ENCODE measurements around the gene UBALD1.
A peak's percentile ranks its signal among the peaks of the same experiment; 100 is the strongest.

UBALD1 gene

GRCh38 chr16:4641895-4642294 is 27.2 kb upstream of the UBALD1 start:
- no peak for DNase-seq

GRCh38 chr16:4641306-4641687 is 26.6 kb upstream of the UBALD1 start:
- DNase-seq, result no peak

GRCh38 chr16:4640572-4641305 is 26.1 kb upstream of the UBALD1 start:
- no peak for DNase-seq

GRCh38 chr16:4639899-4640509 is 25.3 kb upstream of the UBALD1 start:
- no peak for DNase-seq

- no peak for DNase-seq
Observed at GRCh38 chr16:4637501-4638166, 22.9 kb upstream of the UBALD1 start.

GRCh38 chr16:4636196-4636595 is 21.5 kb upstream of the UBALD1 start:
- DNase-seq, result no peak

GRCh38 chr16:4634768-4635167 is 20.1 kb upstream of the UBALD1 start:
- DNase-seq, result no peak

DNA sequence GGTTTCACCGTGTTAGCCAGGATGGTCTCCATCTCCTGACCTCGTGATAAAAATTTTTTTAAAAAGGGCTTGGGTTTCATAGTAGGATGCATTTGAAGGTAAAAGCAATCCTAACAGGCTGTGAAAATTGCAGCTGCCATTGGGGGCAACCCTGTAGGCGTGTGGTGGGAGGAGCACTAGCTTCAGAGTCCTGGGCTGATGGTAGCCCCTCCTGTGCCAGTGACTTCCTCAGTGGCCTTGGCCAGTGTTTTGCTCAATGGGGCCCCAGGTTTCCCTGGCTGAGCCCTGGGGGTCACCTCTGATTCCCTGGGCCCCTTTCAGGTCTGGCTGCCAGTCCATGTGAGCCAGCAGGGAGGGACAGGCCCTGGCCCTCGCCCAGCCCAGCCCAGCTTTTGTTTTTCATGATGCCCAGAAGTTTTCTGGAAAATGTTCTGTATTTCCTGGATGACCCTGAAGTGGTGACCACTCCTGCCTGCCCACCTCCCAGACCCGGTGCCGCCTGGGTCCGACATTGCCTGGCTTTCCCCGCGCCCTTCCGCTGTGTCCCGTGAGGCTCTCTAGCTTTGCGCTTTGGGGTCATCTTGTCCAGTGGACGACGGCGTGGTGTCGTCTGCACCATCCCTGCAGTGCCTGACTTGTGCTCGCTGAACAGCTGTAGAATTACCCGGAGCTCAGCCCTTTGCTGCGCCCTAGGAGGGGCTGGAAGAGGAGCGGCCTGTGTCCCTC is 19.4 kb upstream of the UBALD1 start:
- no peak for DNase-seq

- DNase-seq, result no peak
Observed at GRCh38 chr16:4631444-4631843, 16.8 kb upstream of the UBALD1 start.

- no peak for DNase-seq
Observed at GRCh38 chr16:4628283-4628682, 13.6 kb upstream of the UBALD1 start.

GRCh38 chr16:4626396-4626795 is 11.7 kb upstream of the UBALD1 start:
- DNase-seq, result no peak

DNA sequence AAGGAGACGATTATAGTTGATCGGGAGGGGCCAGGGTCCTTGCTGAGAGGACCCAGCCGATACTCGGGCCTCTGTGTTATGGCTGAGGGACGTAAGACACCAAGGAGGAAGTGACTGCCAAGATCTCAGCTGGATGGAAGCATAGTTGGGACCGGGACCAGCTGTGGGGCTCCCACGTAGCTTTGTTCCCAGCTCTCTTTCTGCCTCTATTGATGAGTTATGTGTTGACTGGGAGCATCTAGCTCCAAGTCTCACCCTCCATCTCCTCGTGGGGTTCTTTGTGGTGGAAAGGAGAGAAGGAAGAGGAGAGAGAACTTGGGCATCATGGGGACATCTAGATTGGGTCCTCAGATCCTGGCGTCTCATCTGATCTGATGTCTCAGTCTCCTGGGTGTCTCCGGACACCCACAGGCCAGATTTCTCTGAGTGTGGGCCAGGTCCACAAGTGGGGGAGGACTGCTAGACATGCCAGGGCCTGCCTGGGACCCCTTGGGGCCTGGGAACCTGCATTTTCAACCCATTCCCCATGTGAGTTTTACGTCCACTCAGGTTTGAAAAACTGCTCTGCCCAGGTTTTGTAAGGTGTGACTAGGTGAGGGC is 11.0 kb upstream of the UBALD1 start:
- DNase-seq, result no peak

DNA sequence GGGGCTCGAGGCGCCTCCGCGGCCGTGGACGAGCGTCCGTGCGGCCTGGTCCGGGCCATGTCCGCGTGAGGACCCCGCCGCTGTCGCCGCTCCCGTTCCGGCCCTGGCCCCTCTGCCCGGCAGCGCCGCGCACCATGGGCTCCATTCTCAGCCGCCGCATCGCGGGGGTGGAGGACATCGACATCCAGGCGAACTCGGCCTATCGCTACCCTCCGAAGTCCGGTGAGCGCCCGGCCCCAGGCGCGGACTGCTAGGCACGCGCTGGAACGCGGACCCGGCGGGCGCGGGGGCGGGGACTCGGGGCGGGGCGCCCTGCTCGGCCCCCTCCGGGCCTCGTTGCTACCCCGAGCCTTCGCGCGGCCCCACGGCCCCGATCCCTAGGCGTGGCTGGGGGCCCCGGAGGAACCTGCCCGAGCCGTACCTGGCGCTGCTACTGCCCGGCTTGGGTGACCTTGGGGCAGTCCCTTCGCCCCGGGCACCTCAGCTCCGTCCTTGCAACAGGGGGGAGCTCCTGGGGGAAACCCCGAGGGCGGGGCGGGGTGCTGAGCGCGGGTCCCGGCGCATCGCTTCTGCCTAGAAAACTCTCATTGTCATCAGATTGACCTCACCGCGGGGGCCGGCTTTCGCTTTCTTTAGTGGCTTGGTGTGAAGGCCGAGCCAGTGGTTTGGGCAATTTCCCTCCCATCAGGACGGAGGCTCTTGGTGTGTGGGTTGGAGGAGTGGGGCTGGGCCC is 10.3 kb upstream of the UBALD1 start:
- DNase-seq, result peak; percentile 69

- DNase-seq, result peak; percentile 97
Observed at GRCh38 chr16:4624015-4624826, 9.5 kb upstream of the UBALD1 start, which contains the start of gene MGRN1. TSS of gene MGRN1 (plus strand) at chr16:4624826. CDS start at chr16:4624961, 135 bp downstream.

DNA sequence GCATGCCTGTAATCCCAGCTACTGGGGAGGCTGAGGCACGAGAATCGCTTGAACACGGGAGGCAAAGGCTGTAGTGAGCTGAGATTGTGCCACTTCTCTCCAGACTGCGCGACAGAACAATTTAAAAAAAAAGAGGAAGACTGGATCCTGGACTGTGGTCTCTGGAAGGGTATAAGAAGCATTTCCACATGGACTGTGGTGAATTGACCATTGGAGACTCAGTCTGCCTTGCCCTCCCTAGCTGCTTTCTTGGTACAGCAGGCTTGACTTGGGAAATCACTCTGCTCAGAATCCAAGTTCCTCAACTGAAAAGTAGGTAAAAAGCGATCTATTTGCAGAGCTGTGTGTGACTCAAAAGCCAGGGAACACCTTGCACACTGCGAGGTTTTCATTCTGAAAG is 8.9 kb upstream of the UBALD1 start:
- no peak for DNase-seq

- DNase-seq, result no peak
Observed at GRCh38 chr16:4618645-4619418, 4.1 kb upstream of the UBALD1 start.

DNA sequence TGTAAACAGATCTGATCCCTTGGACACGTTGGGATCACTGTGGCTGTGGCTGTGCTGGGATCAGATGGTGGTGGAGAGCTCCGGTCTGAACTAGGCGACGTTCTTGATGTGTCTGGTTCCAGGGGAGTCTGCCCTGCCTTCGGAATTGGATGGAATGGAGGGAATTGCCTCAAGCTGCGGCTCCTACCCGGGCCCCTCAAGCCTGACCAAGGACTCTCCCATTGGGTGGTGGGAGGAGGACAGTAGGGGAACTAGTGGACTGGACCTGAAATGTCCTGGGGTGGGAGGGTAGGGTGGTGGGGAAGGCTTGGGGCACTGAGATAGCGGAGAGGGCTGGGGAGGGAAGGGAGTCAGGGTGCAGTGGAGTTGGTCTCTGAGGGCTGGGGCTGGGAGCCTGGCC is 3.2 kb upstream of the UBALD1 start:
- no peak for DNase-seq

- peak; percentile 100 for DNase-seq
Observed at GRCh38 chr16:4616047-4616811, 1.5 kb upstream of the UBALD1 start.

DNA sequence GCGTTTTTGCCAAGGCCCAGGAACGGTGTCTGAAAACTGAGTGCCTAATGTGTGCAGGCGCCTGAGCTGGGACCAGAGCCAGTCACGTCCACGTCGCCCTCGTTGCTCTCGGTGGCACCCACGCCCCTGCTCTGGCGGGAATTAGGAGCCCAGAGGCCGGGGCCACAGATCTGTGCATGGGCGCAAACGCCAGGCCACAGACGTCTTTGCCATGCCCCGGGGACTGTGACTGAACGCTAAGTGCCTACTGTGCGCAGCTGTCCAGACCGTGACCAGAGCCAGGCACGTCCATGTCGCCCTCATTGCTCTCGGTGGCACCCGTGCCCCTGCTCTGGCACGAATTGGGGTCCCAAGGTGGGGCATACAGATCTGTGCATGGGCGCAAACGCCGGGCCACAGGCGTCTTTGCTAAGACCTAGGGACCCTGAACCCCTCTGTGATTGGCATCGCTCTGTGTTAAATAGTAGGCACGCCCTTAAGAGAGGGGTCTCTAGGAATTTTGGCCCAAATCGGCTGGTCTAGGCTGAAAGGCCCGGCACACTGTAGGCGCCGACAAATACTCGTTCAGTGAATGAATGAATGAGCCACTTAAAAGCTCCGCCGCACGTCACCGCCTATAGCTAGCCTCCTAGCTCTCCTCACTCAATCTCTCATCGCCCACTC is 827 bp upstream of the UBALD1 start:
- no peak for DNase-seq
